HG03139 (cell line): Measurements from ENCODE around the gene HDAC11.
"Not testable (repeated sequence)": the region's sequence is repeated elsewhere in the genome, so short reads cannot be mapped to it uniquely, and the experiment has no call there.

Source experiments
- ATAC-seq: cut with Tn5 transposase; IDR thresholded peaks from one replicate; pipeline ENCODE4 v1.9.1; 2021; ENCODE audit not compliant: unreplicated experiment

HDAC11 gene

GRCh38 chr3:13521749-13522148 is 41.6 kb downstream of the HDAC11 start:
- not testable (repeated sequence) for ATAC-seq

- no peak for ATAC-seq
These were observed 42.1 kb downstream of the HDAC11 start for GRCh38 chr3:13522236-13522635.

DNA sequence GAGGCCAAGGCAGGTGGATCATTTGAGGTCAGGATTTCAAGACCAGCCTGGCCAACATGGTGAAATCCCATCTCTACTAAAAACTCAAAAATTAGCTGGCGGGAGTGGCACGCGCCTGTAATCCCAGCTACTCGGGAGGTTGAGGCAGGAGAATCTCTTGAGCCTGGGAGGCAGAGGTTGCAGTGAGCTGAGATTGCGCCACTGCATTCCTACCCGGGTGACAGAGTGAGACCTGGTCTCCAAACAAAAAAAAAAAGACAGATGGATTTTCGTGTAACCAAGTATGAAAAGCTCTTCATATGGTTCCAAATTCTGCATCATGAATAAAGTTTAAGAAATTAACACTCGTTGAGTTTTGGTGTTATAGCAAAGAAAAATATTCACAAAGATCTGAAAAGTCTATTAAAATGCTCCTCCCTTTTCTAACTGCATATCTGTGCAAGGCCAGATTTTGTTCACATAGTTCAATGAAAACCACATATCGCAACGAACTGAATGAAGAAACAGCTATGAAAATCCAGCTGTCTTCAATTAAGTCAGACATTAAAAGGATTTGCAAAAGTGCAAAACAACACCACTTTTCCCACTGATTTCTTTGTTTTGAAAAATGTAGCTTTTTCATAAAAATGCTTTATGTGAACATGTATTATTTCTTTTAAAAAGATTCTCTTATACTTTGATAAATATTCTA is 45.0 kb downstream of the HDAC11 start:
- ATAC-seq: no peak

DNA sequence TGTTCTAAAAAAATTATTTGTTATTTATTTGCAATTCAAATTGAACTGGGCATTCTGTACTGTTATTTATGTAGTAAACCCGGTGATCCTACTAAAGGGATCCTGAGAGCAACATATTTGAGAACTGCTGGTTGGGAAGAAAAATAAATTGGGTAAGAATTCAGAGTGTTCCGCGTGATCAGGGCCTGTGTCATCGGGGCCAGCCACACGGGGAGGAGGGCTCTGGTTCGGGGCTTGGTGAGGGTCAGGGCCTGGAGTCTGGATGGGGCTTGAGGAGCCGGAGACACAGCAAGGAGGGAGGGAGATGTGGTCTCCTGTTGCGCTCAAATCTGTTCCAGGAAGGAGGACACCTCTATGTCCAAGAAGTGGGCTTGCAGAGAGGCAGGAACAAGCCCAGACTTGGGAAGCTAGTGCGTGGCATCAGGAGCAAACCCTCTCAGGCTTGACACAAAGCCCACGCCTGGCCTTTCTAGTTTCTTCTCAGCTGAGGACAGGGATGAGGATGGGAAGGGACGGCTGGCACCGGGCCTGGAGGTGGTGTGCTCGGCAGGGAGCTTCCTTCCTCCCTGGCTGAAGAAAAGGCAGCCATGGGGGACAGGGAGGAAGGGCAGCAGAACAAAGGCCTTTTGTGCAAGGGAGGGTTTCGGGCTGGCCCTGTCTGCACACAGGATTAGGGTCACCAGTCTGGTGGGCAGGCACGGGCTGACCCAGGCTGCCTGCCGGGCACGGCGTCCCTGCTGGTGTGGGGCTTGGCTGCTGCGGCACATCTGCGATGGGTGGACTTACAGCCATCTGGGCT is 45.9 kb downstream of the HDAC11 start:
- ATAC-seq: no peak

- no peak for ATAC-seq
These were observed 46.5 kb downstream of the HDAC11 start for GRCh38 chr3:13526626-13526949.

DNA sequence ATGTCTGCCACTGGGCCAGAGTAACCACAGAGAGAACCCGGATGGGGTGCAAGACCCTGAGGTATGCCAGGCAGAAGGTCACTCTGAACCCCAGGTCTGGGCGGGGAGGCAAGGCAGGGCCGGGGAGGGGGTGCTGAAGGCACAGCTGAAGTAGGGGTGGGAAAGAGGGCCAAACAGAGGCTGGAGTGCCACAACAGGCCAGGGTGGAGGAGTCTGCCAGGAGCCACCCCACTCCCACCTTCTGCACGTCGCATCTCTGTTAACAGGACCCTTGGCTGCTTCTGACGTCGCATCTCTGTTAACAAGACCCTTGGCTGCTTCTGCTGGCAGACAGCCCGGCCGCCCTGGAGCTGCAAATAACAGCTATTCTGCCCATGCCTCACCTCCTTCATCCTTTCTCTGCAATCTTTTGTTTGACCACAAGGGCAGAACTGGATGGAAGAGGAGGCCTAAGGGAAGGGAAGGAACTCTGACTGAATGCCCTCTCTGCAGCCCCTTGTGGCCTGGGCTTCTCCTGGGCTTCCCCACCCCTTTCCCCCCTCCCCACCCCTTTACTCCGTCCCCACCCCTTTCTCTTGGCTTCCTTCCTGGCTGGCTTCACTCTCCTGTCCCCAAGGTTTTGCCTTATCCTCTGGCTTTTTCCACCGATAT is 48.2 kb downstream of the HDAC11 start:
- ATAC-seq: no peak

DNA sequence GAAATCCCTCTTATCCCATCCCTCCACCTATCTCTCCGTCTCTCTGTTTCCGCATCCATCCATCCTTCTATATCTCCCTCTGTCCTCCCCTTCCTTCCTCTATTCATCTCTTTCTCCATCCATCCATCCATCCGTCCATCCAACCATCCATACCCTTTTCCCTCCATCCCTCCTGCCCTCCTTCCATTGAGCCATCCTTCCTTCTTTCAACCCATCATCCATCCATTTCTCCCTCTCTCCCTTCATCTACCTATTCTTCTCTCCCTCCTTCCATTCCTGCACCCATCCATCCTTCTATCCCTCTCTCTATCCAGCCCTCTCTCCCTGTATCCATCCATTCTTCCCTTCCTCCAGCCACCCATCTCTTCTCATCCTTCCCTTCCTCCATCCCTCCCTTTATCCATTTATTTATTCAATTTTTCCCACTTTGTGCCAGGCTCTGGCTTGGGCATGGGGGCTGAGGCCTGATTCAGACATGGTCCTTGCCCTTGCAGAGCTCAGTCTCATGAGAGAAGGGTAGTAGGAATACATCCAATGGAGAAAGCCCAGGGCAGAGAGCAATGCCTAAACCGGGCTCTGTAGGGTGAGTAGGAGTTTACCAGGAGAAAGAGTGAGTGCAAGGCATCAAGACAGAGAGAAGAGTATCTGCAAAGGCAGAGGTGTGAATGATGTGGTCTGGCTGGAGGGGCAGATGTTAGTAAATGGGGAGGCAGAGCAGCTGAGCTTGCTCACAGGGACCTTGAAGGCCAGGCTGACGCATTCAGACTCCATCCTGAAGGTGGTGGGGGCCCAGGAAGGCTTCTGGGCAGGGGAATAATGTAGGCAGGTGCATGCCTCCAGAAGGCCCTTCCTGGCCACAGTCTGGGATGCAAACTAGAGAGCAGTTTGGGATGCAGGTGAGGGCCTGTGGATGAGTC is 49.3 kb downstream of the HDAC11 start:
- no peak for ATAC-seq

GRCh38 chr3:13530241-13531009 is 50.3 kb downstream of the HDAC11 start:
- ATAC-seq: no peak

DNA sequence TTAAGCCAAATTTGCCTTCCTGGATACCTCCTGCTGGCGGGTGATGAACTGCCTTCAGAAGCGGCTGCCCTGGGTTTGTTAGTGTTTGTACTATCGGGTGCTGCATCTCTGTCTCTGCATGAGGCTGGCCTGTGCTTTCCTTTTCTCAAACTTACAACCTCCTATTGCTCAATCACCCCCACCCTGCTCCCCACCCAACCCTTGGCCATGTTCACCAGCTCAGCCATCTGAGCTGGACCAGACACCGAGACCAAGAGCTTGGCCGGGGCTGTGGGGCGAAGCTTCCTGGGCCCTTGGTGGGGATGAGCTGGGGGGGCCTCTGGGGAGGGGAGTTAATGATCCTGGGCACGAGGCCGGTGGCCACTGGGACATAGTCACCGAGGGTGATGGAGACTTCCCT is 52.0 kb downstream of the HDAC11 start:
- ATAC-seq: no peak

DNA sequence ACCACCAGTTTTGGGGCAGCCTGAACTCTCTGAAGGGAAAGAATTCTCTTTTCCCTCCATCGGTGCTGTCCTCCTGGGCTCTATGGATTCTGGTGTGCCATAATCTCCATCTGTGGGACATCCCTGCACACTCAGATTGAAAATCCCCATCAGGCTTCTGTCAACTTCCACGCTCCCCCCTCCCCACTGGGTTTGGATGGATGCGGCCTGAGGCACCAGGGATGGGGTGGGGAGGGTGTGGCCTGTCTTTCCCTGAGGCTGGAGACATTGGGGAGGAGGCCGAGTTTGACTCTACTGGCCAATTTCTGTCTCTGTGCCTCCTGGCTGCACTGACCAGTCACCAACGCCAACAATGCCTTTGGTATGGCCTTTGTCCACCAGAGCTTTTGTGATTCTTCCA is 52.5 kb downstream of the HDAC11 start:
- ATAC-seq: no peak

DNA sequence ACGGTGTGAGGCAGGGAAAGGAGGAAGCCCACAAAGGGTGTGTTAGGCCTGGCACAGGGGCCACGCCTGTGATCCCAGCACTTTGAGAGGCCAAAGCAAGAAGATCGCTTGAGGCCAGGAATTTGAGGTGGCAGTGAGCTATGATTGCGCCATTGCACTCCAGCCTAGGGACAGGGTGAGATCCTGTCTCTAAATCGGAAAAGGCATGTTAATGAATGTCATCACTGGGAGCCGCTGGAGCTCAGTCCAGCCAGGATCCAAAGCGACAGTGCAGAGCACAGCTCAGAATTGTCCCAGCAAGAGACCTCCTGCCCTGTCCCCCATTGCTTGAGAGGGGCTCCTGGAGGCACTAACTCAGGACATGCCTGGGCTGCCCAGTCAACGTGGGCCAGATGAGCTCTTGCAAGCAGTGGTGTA is 53.8 kb downstream of the HDAC11 start:
- no peak for ATAC-seq

DNA sequence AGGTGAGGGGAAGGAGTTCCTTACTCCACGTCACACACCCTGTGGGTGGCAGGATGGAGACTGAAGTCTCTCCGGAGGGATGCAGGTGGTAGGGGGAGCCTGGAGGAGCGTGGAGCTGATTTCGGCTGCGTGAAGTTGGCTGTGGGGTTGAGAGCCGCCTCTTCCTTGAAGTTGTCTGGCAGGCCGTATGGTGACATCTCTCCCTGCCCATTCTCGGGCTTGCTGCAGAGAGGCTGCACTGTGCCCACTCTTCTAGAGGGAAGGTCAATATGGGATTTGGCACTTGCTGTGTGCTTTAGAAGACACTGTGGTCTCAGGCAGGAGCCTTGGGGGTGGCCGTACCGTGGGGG is 55.4 kb downstream of the HDAC11 start:
- ATAC-seq: no peak

DNA sequence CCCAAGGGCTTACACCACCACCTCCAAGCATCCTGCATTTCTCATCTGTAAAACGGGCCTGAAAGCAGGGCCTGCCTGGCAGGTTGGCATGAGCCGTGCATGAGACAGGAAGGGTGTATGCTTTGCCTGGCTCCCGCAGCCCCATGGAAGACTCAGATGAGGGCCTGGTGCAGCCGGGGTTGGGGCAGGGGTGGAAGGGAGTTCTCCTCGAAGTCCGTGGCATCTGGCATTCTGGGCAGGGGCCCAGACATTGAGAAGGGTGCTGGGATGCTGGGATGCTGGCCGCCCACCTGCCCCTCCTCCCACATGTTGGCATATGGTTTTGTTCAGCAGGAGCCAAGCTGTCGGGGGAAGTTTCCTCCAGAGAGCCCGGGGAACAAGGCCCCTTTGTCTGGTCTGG is 55.8 kb downstream of the HDAC11 start:
- no peak for ATAC-seq

DNA sequence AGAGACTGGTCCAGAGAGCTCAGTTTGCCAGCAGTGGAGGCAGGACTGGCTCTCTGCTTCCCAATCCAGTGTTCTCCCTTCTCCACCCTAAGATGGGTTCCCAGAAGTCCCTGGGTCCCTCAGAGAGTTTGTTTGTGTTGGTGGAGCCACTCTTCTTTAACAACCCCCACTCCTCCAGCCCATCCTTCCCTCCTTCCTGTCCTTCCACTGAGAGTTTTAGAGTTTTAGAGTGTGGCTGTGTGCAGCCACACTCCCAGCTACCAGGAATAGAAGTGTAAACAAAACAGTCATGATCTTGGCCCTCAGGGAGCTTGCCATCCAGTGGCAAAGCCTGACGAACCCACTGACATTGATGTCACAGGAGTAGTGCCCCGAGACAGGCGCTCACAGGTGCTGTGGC is 56.3 kb downstream of the HDAC11 start:
- no peak for ATAC-seq

- no peak for ATAC-seq
These were observed 56.7 kb downstream of the HDAC11 start for GRCh38 chr3:13536832-13537231.

GRCh38 chr3:13537244-13537908 is 57.3 kb downstream of the HDAC11 start:
- ATAC-seq: no peak

DNA sequence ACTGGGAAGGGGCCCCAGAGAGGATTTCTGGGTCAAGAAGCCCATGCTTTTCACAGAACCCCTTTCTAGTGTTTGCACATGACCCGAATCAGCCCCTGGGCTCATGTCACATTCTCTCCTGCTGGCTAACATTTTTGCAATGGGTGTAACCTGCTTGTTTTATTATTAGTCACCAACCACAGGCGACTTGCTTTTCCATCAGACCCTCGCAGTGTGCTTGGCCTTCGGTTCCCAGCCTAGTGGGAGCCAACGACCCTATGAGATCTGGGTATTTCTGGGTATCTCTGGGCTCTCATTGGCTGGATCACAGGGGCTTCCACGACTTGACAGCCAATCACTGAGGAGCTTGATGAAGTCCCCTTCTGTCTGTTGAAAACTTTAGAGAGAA is 57.8 kb downstream of the HDAC11 start:
- ATAC-seq: no peak

DNA sequence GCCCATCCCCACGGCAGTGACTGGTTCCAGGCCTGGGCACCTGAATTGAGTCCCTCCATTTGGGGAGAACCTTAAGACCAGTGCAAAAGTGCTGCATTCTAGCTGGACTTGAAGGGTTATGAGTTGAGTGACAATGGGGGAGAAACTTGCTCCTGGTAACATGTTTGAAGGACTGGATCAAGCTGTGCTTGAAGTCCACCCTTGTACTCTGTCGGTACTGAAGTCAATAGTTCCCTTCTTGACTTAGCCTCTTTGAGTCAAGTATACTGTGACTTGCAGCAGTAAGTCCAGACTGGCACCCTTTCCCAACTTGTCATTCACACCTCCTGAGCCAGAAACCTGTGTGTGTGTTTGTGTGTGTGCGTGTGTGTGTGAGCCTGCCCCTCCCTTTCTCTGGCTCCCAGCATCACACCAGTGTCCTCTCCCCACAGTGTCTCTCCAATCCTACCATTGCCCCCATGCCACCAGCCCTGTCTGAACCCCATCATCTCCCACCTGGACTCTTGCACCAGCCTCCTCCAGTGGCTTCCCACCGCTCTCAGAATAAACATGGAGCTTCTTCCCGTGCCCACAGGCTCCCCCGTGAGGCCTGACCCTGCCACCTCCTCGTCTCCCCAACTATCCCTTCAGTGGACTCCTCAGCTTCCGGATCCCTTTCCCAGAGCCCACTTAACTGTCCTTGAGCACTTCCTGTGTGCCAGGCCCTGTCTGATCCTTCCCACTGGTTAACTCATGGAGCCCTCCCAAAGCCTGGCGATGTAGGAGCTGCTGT is 58.6 kb downstream of the HDAC11 start:
- no peak for ATAC-seq

DNA sequence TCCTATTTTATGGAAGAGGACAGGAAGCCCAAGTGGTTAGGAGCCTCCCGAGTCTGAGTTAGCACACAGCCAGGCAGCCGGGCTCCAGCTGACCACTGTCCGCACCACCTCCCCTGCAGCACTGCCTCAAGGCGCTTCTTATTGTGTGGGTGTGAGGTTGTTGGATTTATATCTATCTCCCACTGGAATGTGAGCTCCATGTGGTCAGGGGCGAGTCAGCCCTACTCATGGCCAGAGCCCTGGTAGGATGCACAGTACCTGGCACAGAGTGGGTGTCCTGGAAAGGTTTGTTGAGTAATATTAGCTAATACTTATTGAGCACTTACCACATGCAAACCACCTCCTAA is 59.2 kb downstream of the HDAC11 start:
- no peak for ATAC-seq
